ENCODE data around the gene RND1.

DNA sequence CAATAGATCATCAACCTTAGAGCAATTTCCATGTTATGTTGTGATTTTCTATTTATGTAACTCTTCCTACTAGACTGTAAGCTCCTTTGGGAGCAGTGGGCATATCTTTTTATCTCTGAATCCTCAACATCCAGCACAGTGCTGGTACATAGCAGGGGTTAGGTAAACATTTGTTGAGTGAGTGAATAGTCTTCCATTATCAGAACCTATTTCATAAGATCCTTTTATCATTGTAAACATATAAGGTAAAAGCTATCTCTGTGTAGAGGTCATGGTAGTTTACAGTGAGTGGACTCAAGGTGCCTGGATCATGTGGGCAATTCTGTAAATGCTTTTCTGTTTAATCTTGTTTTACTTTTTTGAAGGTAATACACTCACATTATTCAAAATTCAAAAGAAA is 44.5 kb upstream of the RND1 start:
- TF ChIP-seq FOXM1 (IDR thresholded peaks at IDR 0.05; ENCODE audit: borderline replicate concordance, low read depth), result no peak
- TF ChIP-seq, protein P1, sequence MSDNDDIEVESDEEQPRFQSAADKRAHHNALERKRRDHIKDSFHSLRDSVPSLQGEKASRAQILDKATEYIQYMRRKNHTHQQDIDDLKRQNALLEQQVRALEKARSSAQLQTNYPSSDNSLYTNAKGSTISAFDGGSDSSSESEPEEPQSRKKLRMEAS (IDR thresholded peaks at IDR 0.05), result no peak
- no peak for TF ChIP-seq RAD21 (IDR thresholded peaks at IDR 0.05; ENCODE audit: low read depth)
- no peak for TF ChIP-seq YY1 (IDR thresholded peaks at IDR 0.05; ENCODE audit: low read depth)
- no peak for TF ChIP-seq TAF1 (IDR thresholded peaks at IDR 0.05; ENCODE audit: low read depth)
- TF ChIP-seq EP300 (IDR thresholded peaks at IDR 0.05; ENCODE audit: borderline replicate concordance), result no peak
- TF ChIP-seq, protein P2, sequence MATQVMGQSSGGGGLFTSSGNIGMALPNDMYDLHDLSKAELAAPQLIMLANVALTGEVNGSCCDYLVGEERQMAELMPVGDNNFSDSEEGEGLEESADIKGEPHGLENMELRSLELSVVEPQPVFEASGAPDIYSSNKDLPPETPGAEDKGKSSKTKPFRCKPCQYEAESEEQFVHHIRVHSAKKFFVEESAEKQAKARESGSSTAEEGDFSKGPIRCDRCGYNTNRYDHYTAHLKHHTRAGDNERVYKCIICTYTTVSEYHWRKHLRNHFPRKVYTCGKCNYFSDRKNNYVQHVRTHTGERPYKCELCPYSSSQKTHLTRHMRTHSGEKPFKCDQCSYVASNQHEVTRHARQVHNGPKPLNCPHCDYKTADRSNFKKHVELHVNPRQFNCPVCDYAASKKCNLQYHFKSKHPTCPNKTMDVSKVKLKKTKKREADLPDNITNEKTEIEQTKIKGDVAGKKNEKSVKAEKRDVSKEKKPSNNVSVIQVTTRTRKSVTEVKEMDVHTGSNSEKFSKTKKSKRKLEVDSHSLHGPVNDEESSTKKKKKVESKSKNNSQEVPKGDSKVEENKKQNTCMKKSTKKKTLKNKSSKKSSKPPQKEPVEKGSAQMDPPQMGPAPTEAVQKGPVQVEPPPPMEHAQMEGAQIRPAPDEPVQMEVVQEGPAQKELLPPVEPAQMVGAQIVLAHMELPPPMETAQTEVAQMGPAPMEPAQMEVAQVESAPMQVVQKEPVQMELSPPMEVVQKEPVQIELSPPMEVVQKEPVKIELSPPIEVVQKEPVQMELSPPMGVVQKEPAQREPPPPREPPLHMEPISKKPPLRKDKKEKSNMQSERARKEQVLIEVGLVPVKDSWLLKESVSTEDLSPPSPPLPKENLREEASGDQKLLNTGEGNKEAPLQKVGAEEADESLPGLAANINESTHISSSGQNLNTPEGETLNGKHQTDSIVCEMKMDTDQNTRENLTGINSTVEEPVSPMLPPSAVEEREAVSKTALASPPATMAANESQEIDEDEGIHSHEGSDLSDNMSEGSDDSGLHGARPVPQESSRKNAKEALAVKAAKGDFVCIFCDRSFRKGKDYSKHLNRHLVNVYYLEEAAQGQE (IDR thresholded peaks at IDR 0.05; ENCODE audit: low read depth), result no peak
- no peak for TF ChIP-seq EGR1 (IDR thresholded peaks at IDR 0.05)

Measured in Ishikawa (cell line).